MM.1S (cell line): Measurements from ENCODE around the gene KRT75.
A peak's percentile ranks its signal among the peaks of the same experiment; 100 is the strongest.

Experiments used
- CTCF ChIP-seq: fragments of 300-600 bp; sonication (generic); IDR thresholded peaks from 2 replicates; pipeline ENCODE4 v1.5.1; 2016; ENCODE audit warnings: antibody characterized with exemption, low read length, mixed read lengths
- EZH2 ChIP-seq: fragments of 300-600 bp; sonication (generic); optimal IDR thresholded peaks from 2 replicates; pipeline ENCODE3; 2017; ENCODE audit warnings: low read depth, mild to moderate bottlenecking, antibody characterized with exemption, low read length, mixed read lengths

GRCh38 chr12:52390739-52391617, 43.2 kb downstream of the KRT75 start:
- TF ChIP-seq CTCF (peak; percentile 39), EZH2 (no peak)
